Astrocyte of the spinal cord (primary cell): ENCODE results near the gene CHKB.

Experiments used
- DNase-seq: peaks from one replicate; pipeline ENCODE4 v3.0.0; 2011; ENCODE audit warnings: low read depth, low spot score
- H3K4me3 ChIP-seq: 2 replicates; pipeline ENCODE4 v1.5.1; 2011; ENCODE audit warnings: low read depth, mild to moderate bottlenecking, low read length, moderate library complexity
- CTCF ChIP-seq: IDR thresholded peaks from 2 replicates; pipeline ENCODE4 v1.5.1; 2012; ENCODE audit warnings: low read depth, mild to moderate bottlenecking, low read length, inconsistent platforms
- in situ Hi-C: cut with HindIII; loops from 2 replicates; pipeline ENCODE4 v1.10.0; 2017; ENCODE audit warnings: low sequenced_read_pairs

Gene CHKB

GRCh38 chr22:50603511-50604255 is 21.0 kb upstream of the CHKB start:
- H3K4me3 ChIP-seq: no peak overlapping the region
- no peak for DNase-seq
- in situ Hi-C loops: no loop called here
- no peak for TF ChIP-seq CTCF

GRCh38 chr22:50602338-50602700 is 19.7 kb upstream of the CHKB start:
- DNase-seq: no peak
- in situ Hi-C loops: no loop called here
- no peak overlapping the region for H3K4me3 ChIP-seq
- TF ChIP-seq CTCF: no peak

- in situ Hi-C loops: no loop called here
- DNase-seq: no peak
Observed at GRCh38 chr22:50601669-50602337, 19.2 kb upstream of the CHKB start.

GRCh38 chr22:50600967-50601668 is 18.5 kb upstream of the CHKB start:
- in situ Hi-C loops: no loop called here
- no peak overlapping the region for H3K4me3 ChIP-seq
- TF ChIP-seq CTCF: no peak
- DNase-seq: no peak

More at GRCh38 chr22:50601669-50602337, 19.2 kb upstream of the CHKB start:
- TF ChIP-seq CTCF: no peak
- H3K4me3 ChIP-seq: no peak overlapping the region

- in situ Hi-C loops: no loop called here
- no peak for DNase-seq
- H3K4me3 ChIP-seq: no peak within 1 kb of the TSS
Observed at GRCh38 chr22:50600538-50600937, 17.9 kb upstream of the CHKB start, which contains the start of gene MAPK8IP2. TSS of gene MAPK8IP2 (plus strand) at chr22:50600793. CDS start at chr22:50600819, 26 bp downstream.

More at GRCh38 chr22:50600538-50600937, 17.9 kb upstream of the CHKB start, which contains the start of gene MAPK8IP2:
- no peak for TF ChIP-seq CTCF
